NCI-H526 (cell line): Measurements from ENCODE around the gene NRAS.

Experiments used
- DNase-seq, 2 experiments: peaks; one replicate each; lab custom pipeline; 2025; lab: John Stamatoyannopoulos, UW

NRAS gene

DNA sequence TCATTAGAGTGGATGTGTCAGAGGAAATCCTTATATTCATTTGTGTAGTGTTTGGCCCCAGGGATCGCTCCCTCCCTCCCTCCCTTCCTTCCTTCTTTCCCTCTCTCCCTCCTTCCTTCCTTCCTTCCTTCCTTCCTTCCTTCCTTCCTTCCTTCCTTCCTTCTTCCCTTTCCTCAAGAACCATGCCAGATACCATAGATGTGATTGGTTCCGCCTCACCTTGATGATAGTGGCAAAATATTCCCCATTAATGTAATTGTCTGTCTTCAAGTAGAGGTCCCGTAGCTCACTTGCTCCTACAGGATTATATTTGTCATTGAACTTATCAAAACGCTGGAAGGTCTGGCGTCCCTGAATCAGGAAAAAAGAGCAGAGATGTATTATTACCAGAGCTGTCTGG is 38.9 kb downstream of the NRAS start:
- DNase-seq: no peak

DNA sequence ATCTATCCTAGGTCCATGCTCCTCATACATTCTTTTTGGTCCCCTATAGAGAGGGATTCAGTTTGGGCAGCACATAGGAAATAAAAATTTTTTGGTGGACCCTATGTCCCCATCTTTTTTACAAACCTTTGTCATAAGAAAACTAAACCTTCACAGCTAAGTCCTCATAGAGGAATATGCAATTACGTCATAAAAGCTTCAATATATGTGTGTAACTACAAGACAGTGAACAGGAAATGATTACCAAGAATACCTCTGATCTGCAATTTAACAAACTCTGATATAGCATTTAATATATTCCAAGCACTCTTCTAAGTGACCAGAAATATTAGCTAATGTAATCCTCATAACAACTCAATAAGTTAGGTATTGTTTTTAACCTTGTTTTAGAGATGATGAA is 40.5 kb downstream of the NRAS start:
- no peak for DNase-seq

DNA sequence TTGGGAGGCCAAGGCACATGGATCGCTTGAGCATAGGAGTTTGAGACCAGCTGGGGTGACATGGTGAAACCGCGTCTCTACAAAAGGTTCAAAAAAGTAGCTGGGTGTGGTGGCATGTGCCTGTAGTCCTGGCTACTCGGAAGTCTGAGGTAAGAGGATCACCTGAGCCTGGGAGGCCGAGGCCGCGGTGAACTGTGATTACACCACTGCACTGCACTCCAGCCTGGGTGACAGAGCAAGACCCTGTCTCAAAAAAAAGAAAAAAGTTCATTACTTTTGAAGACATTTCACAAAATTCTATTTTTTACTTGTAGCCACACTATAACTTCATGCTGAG is 44.7 kb downstream of the NRAS start:
- no peak for DNase-seq

DNA sequence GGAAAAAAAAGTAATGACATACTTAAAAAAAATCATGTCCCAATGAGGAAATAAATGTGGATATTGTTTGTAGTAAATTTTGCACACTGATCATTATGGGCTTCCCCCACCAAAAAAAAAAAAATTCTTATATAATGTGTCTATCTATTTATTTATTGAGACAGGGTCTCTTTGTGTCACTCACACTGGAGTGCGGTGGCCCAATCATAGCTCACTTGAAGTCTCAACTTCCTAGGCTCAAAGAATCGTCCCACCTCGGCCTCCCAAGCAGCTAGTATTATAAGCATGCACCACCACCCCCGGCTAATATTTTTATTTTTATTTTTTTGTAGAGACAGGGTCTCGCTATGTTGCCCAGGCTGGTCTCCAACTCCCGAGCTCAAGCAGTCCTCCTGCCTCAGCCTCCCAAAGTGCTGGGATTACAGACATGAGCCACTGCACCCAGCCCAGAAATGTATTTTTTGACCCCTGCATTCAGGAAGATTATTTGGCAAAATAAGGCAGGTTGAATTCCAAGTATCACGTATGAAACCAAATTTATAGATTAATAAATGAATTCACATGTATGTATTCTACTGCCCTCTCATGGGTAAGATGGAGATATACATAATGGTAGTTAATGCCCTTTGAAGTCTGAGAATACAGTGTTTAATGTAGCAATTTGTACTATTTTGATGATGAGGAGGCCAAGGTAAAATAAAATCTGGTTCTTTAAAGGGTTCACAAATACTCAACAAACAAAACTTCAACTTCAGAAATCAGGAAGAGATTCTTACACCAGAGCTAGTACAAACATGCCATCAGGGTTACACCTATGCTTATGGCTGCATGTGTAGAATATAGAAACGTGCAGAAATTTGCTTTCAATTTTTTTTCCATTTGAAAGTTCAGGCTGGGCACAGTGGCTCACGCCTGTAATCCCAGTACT is 45.3 kb downstream of the NRAS start:
- peak in 1 of 2 experiments; percentile 40 for DNase-seq

DNA sequence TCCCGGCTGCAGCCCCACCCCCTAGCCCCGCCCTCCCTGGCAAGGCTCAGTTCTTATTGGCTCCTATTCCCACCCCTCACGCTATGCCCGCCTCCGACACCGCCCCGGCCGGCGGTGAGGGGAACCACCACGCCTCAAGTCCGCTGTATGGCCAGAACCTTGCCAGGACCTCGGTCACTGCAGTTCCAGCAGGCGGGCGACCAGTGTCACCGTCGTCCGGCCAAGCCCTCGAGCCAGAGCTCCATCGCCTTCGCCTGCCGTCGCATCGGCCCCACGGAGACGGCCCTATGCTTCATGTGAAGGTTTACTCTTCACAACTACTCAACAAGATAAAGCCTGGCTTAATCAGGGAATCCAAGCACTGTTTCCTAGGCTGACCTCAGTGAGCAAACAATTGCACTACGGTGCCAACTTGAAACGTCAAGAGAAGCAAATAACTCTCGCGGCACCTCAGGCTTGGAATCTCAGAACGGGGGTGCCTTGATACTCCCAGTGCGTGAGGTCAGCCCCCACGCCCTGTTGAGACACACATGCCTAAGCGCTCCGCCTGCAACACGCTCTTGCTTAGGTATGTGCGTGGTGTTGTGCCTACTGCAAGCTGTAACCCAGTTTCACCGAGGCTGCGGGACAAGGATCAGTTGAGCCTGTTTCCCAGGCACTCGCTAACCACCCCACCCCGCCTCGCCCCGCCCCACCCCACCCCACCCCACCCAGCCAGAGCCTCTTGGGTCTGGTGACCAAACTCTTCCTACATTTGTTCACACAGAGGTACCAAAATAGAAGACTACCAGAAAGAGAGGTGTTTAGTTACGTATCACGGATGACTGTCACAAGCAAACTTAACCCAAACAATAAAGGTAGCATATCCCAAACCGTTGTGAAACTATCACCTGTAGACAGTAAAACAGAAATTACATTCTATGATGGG is 46.2 kb downstream of the NRAS start:
- peak; percentile 73 to 94 for DNase-seq

DNA sequence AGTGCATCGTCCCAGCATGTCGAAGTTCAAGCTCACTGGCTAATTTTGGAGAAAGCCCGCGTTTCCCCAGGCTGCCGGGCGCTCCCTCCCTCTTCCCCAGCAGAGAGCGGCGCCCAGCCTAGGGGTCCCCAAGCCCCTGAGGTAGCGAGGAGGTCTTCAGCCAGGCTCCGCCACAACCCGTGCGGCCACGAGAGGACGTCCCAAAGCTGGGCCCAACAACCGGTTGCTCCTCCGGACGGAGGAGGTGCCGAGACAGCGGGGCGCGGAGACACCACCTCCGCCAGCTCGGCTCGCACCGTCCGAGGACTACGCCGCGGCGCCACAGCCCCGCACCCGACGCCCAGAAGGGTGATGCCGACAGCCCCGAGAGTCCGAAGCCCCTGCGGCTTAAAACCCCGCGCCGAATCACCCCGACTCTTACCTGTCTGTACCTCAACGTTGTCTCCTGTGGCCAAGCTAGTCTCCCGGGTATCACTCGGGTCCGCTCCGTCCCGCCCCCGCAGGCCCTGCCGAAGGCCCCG is 46.9 kb downstream of the NRAS start, which contains the start of gene DENND2C:
Gene DENND2C, minus strand, starts transcription at position 488 of the 521 bp plus-strand sequence. CDS start 44,065 bp downstream, outside the sequence.
- DNase-seq: peak in 1 of 2 experiments; percentile 89

DNA sequence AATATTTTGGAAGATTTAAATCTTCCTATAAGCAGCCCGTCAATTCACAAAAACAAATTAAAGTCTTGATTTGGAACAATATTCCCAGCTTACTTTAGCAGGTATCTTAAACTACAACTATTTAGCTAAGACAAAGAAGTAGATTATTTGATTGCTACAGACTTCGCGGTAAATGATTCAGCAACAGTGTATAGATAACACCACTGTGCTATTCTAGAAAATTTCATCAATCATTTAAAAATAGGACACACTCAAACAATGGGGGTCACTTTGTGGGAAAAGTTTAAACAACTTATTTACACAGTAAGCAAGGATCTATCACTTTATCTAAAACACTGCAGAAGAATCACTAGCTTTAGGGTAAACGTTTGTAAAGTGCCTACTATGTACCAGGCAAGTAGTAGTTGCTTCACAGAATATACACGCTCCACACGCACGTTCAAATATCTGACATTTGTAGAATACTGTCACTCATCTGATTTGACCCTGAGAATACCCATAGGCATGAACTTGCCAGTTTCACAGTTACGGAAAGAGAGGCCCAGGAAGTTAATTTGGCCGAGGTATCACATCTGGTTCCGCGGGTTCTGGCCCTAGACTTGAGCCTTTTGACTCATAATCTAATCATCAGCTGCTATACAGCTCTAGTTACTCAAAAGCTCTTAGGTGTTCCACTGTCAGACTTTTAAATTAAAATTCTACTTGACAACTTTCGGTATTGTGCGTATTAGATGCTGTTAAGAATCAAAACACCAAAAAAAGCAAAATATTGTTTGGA is 47.6 kb downstream of the NRAS start:
- DNase-seq: no peak

DNA sequence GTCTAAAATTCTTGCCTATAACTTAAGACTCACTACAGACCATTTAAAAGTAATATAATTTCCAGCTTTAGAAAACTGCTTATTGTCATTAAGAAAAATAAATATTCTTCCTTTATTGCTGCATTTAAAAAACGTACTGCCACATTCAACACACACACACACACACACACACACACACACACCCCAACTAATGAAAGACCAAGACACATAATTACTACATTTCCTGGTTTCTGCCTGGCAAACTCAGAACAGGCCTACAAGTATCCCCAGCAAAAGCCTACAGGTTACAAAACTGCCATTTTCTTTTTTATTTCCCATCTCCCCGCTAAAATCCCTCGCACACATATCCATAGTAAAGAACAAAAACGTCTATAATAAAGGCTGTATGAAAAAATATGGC is 48.2 kb downstream of the NRAS start:
- no peak for DNase-seq

DNA sequence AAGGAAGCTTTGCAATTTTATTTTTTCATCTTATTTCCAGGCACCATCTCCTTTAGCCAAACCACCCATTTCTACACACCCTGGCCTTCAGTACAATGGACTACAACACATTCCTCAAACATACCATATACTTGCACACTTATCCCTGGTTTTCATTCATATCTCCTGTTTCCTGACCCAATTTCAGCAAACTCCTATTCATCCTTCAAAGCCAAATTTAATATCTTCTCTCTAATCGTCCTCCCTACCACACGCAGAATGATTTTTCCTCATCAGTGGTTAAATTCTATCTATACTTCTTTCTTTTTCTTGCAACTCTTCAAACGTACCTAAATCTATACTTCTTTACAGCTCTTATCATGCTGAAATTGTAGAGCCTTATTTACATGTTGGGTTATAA is 49.6 kb downstream of the NRAS start:
- no peak for DNase-seq

DNA sequence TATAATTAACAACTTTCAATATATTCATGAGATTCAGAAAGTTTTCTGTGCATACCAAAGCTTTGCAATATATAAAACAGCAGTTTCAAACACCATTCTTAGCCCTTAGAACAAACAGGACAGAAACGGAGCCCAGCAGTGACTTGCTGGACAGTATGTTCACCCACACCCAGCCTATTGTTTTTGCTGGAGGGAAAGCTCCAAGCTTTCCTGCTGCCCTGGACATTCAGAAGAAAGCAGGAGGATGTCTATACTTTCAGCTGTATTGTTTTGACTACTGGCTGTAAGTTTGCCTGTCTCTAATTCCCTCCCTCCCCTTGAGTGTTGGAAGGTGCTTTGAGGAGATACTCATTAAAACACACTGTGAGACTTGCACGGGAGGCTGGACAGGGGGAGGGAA is 56.3 kb downstream of the NRAS start:
- DNase-seq: no peak
